WTC11 (cell line): ENCODE results near the gene TEX9. TPM values are rescaled to one million over a fixed set of nuclear protein-coding genes. Genes with fewer than 3 reads are reported as not detected.
"Not testable (repeated sequence)": the region's sequence is repeated elsewhere in the genome, so short reads cannot be mapped to it uniquely, and the experiment has no call there.

Experiments
- ATAC-seq: fragments of 200-7000 bp; cut with Tn5 transposase; 2 replicates; pipeline ENCODE4 v1.10.0; 2021; ENCODE audit warnings: mild to moderate bottlenecking, moderate library complexity
- CTCF ChIA-PET: fragments of 300-600 bp; sonication (Branson Sonifier 250); formaldehyde crosslinking; loops from one replicate; lab custom pipeline; 2021; ENCODE audit warnings: antibody characterized with exemption; lab: Charles Lee
- POLR2A ChIA-PET: fragments of 350-600 bp; sonication (Branson Sonifier 250); formaldehyde crosslinking; loops from one replicate; lab custom pipeline; 2021; ENCODE audit warnings: antibody characterized with exemption; lab: Charles Lee
- DNase-seq: peaks from one replicate; pipeline ENCODE4 v3.0.0; 2021; ENCODE audit warnings: low spot score
- H3K27ac Mint-ChIP-seq: 2 replicates; pipeline ENCODE4 v1.8.0; 2021; ENCODE audit warnings: mixed read lengths
- H3K27me3 Mint-ChIP-seq: 2 replicates; pipeline ENCODE4 v1.8.0; 2021; ENCODE audit warnings: low read depth, mild to moderate bottlenecking, moderate library complexity, mixed read lengths
- H3K36me3 Mint-ChIP-seq: 2 replicates; pipeline ENCODE4 v1.8.0; 2021; ENCODE audit warnings: mixed read lengths
- H3K4me1 Mint-ChIP-seq: 2 replicates; pipeline ENCODE4 v1.8.0; 2022; ENCODE audit warnings: mixed read lengths
- H3K4me3 Mint-ChIP-seq: 2 replicates; pipeline ENCODE4 v1.8.0; 2021; ENCODE audit warnings: mild to moderate bottlenecking, moderate library complexity, mixed read lengths
- H3K9me3 Mint-ChIP-seq: 2 replicates; pipeline ENCODE4 v1.8.0; 2021; ENCODE audit warnings: mixed read lengths
- HMGA2 ChIP-seq: fragments of 250-450 bp; sonication (Bioruptor Pico); IDR thresholded peaks from 2 replicates; pipeline ENCODE4 v1.4.0; 2021; ENCODE audit warnings: mild to moderate bottlenecking, moderate library complexity
- MXD4 ChIP-seq: fragments of 250-450 bp; sonication (Bioruptor Pico); IDR thresholded peaks from 2 replicates; pipeline ENCODE4 v1.8.0; 2021; ENCODE audit warnings: mild to moderate bottlenecking, moderate library complexity, borderline replicate concordance
- OVOL2 ChIP-seq: fragments of 250-450 bp; sonication (Bioruptor Pico); IDR thresholded peaks from 2 replicates; pipeline ENCODE4 v1.9.0; 2021; ENCODE audit warnings: mild to moderate bottlenecking, borderline replicate concordance
- TEAD1 ChIP-seq: sonication (generic); formaldehyde crosslinking; IDR thresholded peaks from 2 replicates; pipeline ENCODE4 v1.8.0; 2022; ENCODE audit warnings: mild to moderate bottlenecking, missing genetic modification reagents
- ZBTB21 ChIP-seq: sonication (generic); formaldehyde crosslinking; IDR thresholded peaks from 2 replicates; pipeline ENCODE4 v1.8.1; 2023; ENCODE audit warnings: mild to moderate bottlenecking, missing genetic modification reagents, borderline replicate concordance
- ZNF138 ChIP-seq: sonication (generic); formaldehyde crosslinking; conservative IDR thresholded peaks from 2 replicates; pipeline ENCODE4 v1.8.1; 2022; ENCODE audit warnings: mild to moderate bottlenecking, moderate library complexity, missing genetic modification reagents
- ZNF219 ChIP-seq: sonication (generic); formaldehyde crosslinking; IDR thresholded peaks from 2 replicates; pipeline ENCODE4 v1.8.0; 2023; ENCODE audit warnings: missing genetic modification reagents, mild to moderate bottlenecking, borderline replicate concordance
- ZNF263 ChIP-seq: sonication (generic); formaldehyde crosslinking; IDR thresholded peaks from 2 replicates; pipeline ENCODE4 v1.8.1; 2022; ENCODE audit warnings: low read depth, mild to moderate bottlenecking, moderate library complexity, missing genetic modification reagents
- ZNF396 ChIP-seq: fragments of 250-450 bp; sonication (Bioruptor Pico); IDR thresholded peaks from 2 replicates; pipeline ENCODE4 v1.8.0; 2021; ENCODE audit warnings: mild to moderate bottlenecking, moderate library complexity, borderline replicate concordance
- total RNA-seq: library from RNA; stranded (reverse); gene quantifications from 3 replicates; pipeline ENCODE4 v1.2.3, GENCODE V29; 2021
- TF ChIP-seq, protein P1 (sequence below): fragments of 250-450 bp; sonication (Bioruptor Pico); IDR thresholded peaks from 2 replicates; pipeline ENCODE4 v1.9.0; 2021; ENCODE audit warnings: mild to moderate bottlenecking, borderline replicate concordance
- TF ChIP-seq, protein P2 (sequence below): fragments of 250-450 bp; sonication (Bioruptor Pico); IDR thresholded peaks from 2 replicates; pipeline ENCODE4 v2.1.2; 2022; ENCODE audit warnings: mild to moderate bottlenecking, moderate library complexity
- TF ChIP-seq, protein P3 (sequence below): fragments of 250-450 bp; sonication (Bioruptor Pico); conservative IDR thresholded peaks from 2 replicates; pipeline ENCODE4 v1.9.0; 2021; ENCODE audit warnings: mild to moderate bottlenecking
- TF ChIP-seq, protein P4 (sequence below): sonication (generic); formaldehyde crosslinking; conservative IDR thresholded peaks from 2 replicates; pipeline ENCODE4 v1.8.1; 2023; ENCODE audit warnings: mild to moderate bottlenecking, low read depth, missing genetic modification reagents, moderate library complexity

TEX9 gene
- total RNA-seq, 1 experiment from 2014 or later = 12.2 TPM

GRCh38 chr15:56411122-56411749, 46.0 kb downstream of the TEX9 start (continued):
- TF ChIP-seq, protein P1, sequence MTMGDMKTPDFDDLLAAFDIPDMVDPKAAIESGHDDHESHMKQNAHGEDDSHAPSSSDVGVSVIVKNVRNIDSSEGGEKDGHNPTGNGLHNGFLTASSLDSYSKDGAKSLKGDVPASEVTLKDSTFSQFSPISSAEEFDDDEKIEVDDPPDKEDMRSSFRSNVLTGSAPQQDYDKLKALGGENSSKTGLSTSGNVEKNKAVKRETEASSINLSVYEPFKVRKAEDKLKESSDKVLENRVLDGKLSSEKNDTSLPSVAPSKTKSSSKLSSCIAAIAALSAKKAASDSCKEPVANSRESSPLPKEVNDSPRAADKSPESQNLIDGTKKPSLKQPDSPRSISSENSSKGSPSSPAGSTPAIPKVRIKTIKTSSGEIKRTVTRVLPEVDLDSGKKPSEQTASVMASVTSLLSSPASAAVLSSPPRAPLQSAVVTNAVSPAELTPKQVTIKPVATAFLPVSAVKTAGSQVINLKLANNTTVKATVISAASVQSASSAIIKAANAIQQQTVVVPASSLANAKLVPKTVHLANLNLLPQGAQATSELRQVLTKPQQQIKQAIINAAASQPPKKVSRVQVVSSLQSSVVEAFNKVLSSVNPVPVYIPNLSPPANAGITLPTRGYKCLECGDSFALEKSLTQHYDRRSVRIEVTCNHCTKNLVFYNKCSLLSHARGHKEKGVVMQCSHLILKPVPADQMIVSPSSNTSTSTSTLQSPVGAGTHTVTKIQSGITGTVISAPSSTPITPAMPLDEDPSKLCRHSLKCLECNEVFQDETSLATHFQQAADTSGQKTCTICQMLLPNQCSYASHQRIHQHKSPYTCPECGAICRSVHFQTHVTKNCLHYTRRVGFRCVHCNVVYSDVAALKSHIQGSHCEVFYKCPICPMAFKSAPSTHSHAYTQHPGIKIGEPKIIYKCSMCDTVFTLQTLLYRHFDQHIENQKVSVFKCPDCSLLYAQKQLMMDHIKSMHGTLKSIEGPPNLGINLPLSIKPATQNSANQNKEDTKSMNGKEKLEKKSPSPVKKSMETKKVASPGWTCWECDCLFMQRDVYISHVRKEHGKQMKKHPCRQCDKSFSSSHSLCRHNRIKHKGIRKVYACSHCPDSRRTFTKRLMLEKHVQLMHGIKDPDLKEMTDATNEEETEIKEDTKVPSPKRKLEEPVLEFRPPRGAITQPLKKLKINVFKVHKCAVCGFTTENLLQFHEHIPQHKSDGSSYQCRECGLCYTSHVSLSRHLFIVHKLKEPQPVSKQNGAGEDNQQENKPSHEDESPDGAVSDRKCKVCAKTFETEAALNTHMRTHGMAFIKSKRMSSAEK (CRISPR knock-in tag) = no peak
- no peak for TF ChIP-seq MXD4

- H3K27ac Mint-ChIP-seq, H3K27me3 Mint-ChIP-seq, CTCF ChIA-PET, DNase-seq, H3K4me1 Mint-ChIP-seq: not testable (repeated sequence)
- TF ChIP-seq HMGA2 (CRISPR knock-in tag) = peak; percentile 95
- TF ChIP-seq, all 79 proteins: peak for 1; not testable (repeated sequence) for 78
- H3K4me3 Mint-ChIP-seq, ATAC-seq, H3K9me3 Mint-ChIP-seq, H3K36me3 Mint-ChIP-seq, POLR2A ChIA-PET: not testable (repeated sequence)
Measured at GRCh38 chr15:56413114-56413733, 48.0 kb downstream of the TEX9 start.

GRCh38 chr15:56425276-56425675, 60.0 kb downstream of the TEX9 start:
- DNase-seq (no peak), ATAC-seq (no peak)
- no peak for TF ChIP-seq OVOL2 (CRISPR knock-in tag)
- no peak for TF ChIP-seq TEAD1 (CRISPR knock-in tag)
- TF ChIP-seq, protein P2, sequence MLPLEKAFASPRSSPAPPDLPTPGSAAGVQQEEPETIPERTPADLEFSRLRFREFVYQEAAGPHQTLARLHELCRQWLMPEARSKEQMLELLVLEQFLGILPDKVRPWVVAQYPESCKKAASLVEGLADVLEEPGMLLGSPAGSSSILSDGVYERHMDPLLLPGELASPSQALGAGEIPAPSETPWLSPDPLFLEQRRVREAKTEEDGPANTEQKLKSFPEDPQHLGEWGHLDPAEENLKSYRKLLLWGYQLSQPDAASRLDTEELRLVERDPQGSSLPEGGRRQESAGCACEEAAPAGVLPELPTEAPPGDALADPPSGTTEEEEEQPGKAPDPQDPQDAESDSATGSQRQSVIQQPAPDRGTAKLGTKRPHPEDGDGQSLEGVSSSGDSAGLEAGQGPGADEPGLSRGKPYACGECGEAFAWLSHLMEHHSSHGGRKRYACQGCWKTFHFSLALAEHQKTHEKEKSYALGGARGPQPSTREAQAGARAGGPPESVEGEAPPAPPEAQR = no peak
- no peak for TF ChIP-seq ZNF138 (CRISPR knock-in tag)
- TF ChIP-seq, protein P3, sequence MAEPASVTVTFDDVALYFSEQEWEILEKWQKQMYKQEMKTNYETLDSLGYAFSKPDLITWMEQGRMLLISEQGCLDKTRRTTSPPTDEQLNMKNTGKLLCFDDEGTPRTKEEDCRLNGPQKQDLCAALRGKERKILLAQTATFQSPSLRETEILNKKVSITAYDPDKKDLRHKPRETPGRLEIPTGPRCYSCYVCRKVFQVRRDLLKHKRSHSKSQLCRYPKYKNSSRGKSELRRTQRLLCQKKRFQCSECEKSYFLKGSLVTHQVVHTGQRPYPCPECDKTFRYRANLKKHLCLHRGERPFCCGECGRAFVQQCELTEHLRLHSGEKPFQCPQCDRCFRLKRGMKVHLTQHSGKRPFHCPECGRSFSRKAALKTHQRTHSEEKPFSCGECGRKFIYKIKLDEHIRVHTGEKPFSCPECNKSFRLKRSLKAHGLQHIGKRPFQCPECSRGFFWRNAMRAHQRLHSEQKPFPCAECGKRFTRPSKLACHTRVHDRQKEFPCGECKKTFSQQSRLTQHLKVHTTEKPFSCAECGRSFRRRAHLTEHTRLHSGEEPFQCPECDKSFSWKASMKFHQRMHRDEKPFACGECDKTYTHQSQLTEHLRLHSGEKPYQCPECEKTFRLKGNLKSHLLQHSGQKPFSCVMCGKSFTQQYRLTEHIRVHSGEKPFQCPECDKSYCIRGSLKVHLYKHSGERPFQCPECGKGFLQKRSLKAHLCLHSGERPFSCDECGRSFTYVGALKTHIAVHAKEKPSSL (CRISPR knock-in tag) = no peak
- no peak for TF ChIP-seq ZNF219
- TF ChIP-seq, protein P4, sequence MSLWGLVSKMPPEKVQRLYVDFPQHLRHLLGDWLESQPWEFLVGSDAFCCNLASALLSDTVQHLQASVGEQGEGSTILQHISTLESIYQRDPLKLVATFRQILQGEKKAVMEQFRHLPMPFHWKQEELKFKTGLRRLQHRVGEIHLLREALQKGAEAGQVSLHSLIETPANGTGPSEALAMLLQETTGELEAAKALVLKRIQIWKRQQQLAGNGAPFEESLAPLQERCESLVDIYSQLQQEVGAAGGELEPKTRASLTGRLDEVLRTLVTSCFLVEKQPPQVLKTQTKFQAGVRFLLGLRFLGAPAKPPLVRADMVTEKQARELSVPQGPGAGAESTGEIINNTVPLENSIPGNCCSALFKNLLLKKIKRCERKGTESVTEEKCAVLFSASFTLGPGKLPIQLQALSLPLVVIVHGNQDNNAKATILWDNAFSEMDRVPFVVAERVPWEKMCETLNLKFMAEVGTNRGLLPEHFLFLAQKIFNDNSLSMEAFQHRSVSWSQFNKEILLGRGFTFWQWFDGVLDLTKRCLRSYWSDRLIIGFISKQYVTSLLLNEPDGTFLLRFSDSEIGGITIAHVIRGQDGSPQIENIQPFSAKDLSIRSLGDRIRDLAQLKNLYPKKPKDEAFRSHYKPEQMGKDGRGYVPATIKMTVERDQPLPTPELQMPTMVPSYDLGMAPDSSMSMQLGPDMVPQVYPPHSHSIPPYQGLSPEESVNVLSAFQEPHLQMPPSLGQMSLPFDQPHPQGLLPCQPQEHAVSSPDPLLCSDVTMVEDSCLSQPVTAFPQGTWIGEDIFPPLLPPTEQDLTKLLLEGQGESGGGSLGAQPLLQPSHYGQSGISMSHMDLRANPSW (CRISPR knock-in tag) = no peak
- no peak for TF ChIP-seq ZNF396 (CRISPR knock-in tag)
- no peak for TF ChIP-seq ZBTB21
- no peak for TF ChIP-seq ZNF263
- H3K4me1 Mint-ChIP-seq = no peaks in the 10 kb centered on the region
- CTCF ChIA-PET = interaction anchor here (0.8 kb wide), 1 partner anchor 176 kb away, joined by 5 read pairs; no protein-coding TSS in a partner anchor
- POLR2A ChIA-PET = no interaction called here
- H3K27ac Mint-ChIP-seq = no peak overlapping the region
- H3K36me3 Mint-ChIP-seq = peaks cover 3% of the 10 kb centered on the region; the same call in 1 of the 2 replicates
- H3K27me3 Mint-ChIP-seq = no peaks in the 10 kb centered on the region
- H3K9me3 Mint-ChIP-seq = no peaks in the 10 kb centered on the region; the same call in 1 of the 2 replicates
- no peak overlapping the region for H3K4me3 Mint-ChIP-seq
